DMS 273 (cell line): ENCODE measurements around the gene PRLHR.

Experiments
- DNase-seq: peaks from one replicate; lab custom pipeline; 2025; ENCODE audit not compliant: unreplicated experiment; lab: John Stamatoyannopoulos, UW

Gene PRLHR

GRCh38 chr10:118564114-118564513 is 31.3 kb downstream of the PRLHR start:
- no peak for DNase-seq

- DNase-seq = no peak
Observed at GRCh38 chr10:118563373-118563890, 32.0 kb downstream of the PRLHR start.

- DNase-seq = no peak
Observed at GRCh38 chr10:118562851-118563250, 32.6 kb downstream of the PRLHR start.

- DNase-seq = no peak
Observed at GRCh38 chr10:118557946-118558345, 37.5 kb downstream of the PRLHR start.

- no peak for DNase-seq
Observed at GRCh38 chr10:118551535-118552100, 43.8 kb downstream of the PRLHR start.

GRCh38 chr10:118547282-118547681 is 48.2 kb downstream of the PRLHR start:
- DNase-seq = no peak

GRCh38 chr10:118546479-118546878 is 49.0 kb downstream of the PRLHR start:
- DNase-seq = no peak

GRCh38 chr10:118545381-118545780 is 50.1 kb downstream of the PRLHR start:
- DNase-seq = no peak

GRCh38 chr10:118544401-118544948 is 51.0 kb downstream of the PRLHR start:
- no peak for DNase-seq

GRCh38 chr10:118543714-118544400 is 51.6 kb downstream of the PRLHR start:
- peak; percentile 76 for DNase-seq

GRCh38 chr10:118542745-118543144 is 52.7 kb downstream of the PRLHR start:
- DNase-seq = no peak

GRCh38 chr10:118542205-118542604 is 53.2 kb downstream of the PRLHR start:
- DNase-seq = no peak

GRCh38 chr10:118541718-118542117 is 53.7 kb downstream of the PRLHR start:
- no peak for DNase-seq
